DMS 273 (cell line): ENCODE results near the gene ERICH2.
"Not testable (repeated sequence)": the region's sequence is repeated elsewhere in the genome, so short reads cannot be mapped to it uniquely, and the experiment has no call there.

Experiments
- DNase-seq: peaks from one replicate; lab custom pipeline; 2025; ENCODE audit not compliant: unreplicated experiment; lab: John Stamatoyannopoulos, UW

Gene ERICH2, protein sequence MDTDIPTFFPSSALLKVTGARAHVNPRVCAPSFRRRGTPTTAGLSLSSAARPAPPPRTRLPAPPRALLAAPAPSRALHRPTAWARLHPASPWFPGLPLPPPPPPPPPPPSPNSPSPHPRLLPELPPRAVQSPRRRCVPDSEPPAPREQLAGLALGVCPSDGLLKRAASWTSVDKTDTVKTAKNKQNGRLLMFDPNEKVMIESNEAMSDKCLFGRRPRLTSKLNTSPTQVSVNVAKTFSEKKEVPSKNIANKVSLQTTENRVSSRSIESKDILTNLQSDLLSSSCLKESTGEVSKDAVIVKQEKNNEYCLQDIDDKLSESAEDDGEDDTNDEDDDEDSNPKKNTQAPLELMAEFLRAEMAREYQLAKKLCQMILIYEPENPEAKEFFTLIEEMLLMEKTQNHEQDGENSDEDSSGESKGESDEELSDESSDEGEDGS

DNA sequence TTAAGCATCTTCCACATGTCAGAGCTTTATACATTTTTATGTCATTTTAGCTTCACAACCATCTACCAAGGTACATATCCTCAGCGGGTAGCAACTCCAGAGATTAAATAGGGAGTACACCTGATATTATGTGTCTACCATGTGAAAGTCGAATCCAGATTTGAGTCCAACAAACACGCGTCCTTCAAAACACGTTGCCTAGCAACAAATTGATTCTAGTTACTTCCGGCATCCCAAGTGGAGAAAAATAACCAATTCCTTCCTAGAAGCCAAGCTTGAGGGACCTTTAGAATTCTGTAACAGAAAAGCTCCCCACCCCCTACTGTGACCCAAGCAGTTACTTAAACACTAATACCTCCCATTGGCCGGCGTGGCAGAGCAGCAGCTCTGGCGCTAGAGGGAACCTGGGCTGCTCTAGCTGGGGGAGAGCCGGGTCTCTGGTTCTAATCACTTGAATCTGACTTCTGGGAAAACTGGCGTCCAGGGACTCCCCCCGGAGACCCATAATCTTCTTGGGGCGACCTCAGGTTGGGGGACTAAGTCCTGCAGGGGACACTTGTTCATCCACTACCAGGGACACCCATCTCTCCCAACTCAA lies at the start of gene ERICH2:
ERICH2 (plus strand) TSS at position 371 of the 598 bp plus-strand sequence. CDS start 304 bp downstream, outside the sequence.
- DNase-seq: peak; percentile 87

DNA sequence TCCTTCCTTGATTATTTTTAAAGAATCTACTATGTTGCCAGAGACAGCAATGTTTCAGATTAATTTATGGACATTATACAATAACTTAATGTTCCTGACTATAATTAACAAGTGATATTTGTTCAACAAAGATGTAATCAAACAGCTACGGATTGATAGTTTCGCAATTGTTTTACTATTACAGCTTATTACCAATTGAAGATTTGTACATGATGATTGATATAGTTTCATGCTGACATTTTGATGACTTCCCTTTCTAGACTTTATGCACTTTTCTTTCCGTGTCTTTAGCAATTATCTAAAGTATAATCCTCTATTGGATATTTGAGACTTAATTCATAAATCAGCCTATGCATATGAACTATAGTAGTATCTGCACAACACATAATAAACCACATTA lies 48.5 kb upstream of the ERICH2 start:
- DNase-seq: no peak

DNA sequence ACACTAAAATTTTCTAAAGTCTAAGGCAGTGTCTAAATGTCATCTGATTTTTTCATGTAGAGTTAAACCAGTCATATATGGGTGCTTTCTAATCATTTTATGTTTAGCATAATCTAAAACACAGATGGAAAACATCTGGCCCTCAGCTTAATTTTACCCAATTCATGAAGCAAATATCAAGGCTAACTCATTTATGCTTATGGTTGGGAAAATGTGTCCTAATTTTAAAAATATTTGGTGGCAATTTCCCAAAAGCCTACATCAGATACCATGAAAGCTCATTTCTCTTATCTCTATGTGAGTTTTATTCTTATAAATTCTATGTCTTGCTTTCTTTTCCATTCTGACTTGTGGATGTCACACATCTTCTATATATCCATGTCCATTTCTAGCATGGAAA lies 47.9 kb upstream of the ERICH2 start:
- DNase-seq: no peak

DNA sequence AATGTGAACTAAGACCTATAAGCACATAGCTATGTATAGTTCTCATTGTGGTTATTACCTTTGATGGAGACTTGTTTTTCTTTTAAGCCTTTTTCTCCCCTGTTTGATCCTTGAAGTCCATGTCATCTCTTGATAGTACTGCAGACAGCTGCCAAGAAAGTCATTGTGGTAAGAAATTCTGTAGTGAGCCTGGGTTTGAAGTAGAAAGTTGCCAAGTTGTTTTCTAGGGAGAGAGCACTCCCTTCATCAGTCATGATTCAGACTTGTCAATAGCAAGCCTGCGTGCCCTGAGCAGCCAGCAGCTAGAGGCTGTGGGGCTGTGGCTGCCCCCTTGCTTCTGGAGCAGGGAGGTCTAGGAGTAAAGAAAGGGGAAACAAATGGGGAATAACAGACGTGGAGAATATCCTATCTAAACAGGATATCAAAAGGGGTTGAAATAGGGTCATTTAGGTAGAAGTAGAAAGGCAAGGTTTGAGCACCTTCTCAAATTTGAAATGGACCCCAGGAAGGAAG lies 46.7 kb upstream of the ERICH2 start:
- DNase-seq: no peak

DNA sequence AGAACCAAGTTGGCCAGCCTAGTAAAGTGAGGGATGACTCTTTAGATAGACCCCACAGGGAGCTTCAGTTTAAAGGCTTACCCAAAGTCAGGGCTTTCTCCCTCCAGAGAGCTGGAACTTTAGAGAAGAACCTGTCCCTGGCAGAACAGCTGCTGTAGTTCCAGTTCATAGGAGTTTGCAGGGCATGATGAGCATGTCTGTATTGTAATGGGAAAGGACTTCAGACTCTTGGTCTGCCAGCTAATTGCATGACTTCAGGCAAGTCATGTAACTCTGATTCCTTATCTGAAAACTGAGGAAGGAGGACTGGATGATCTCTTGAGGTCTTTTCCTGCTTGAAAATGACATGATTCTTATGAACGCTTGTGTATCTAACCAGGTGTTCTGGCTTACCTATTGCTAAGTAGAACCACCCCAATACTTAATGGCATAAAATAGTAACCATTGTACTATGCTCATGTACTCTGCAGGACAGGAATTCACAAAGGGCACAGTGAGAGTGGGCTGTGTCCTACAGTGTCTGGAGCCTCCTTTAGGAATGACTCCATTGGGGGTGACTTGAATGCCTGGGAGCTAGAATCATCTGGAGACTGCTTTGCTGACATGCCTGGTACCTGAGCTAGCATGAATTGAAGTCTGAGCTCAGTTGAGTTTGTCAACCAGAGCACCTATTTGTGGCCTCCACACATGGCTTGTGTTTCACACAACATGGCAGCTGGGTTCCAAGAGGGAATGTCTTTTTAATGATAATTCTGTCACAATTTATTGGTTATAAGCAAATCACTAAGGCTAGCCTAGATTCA lies 36.2 kb upstream of the ERICH2 start:
- DNase-seq: no peak

DNA sequence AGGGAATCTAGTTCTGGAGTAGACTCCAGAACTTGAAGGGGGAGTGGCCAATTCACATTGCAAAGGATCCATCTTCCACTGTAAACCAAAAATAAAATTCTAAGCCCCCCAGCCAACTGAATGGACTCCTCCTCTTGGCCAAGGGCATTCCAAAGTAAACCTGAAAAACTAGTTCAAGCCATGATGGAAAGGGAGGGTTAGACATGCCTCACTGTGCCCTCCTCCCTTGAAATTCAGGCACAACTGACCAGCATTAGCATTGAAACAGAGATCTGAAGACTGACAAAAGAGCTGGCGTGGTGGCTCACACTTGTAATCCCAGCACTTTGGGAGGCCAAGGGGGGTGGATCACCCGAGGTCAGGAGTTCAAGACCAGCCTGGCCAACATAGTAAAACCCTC lies 35.6 kb upstream of the ERICH2 start:
- DNase-seq: not testable (repeated sequence)

DNA sequence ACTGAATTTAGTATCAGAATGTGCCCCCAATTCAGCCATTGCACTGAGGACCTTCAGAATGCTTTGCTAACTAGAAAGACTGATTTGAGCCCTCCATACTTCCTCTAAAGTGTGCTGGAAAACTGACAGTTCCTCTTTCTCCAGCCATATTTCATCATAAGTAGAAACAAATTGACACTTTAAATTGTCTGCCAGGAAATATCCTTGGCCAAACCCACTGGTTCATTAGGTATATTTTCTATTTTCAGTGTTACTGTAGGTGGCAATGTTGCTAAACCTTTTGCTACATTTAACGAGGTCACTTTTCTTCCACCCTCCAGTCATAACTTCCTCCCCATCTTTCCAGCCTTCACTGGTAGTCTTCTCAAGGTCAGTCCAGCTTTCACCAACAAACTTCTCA lies 33.5 kb upstream of the ERICH2 start:
- no peak for DNase-seq

DNA sequence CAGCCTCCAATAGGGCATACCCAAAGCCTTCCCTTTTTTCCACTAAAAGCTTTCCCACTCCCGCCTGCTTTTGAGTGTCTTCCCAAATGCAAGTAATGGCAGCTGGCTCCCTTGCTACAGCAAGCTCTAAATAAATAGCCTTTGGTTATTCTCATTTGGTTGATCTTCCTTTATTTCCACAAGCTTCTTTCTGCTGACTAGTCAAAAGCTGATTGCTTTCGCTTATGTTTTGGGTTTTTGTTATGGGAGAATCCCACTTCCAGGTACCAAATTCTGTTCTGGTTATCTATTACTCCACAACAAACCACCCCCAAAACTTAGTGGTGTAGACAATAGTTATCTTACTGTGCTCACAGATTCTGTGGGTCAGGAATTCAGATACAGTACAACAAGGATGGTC lies 32.8 kb upstream of the ERICH2 start:
- no peak for DNase-seq

DNA sequence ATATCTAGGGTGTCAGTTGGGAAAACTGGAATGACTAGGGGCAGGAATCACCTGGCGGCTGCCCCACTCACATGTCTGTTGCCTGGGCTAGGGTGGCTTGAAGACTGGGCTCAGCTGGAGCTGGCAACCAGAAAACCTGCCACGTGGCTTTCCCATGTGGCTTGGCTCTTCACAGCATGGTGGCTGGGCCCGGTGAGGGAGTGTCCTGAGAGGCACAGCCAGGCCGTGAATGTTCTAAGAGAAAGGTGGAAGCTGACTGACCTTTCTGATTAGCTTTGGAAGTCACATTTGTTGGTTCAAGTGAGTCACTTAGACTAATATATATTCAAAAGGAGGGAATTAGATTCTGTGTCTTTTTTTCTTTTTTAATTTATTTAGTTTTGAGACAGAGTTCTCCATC lies 32.4 kb upstream of the ERICH2 start:
- DNase-seq: no peak

DNA sequence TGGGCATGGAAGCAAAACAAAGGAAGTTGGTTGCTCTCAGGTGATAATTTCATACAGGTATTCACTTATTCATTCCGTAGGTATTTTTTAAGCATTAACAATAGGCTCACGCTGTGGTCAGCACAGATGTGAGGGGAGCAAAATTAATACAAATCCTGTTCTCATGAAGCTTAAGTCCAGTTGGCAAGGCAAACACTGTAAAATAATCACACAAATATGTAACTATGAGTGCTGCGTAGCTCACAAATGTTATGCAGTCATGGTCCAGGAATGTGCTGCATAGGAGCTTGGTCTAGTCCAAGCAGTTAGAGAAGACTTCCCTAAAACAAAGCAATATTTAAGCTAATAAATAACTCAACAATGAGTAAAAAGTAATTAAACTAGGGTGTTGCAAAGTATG lies 31.1 kb upstream of the ERICH2 start:
- no peak for DNase-seq

DNA sequence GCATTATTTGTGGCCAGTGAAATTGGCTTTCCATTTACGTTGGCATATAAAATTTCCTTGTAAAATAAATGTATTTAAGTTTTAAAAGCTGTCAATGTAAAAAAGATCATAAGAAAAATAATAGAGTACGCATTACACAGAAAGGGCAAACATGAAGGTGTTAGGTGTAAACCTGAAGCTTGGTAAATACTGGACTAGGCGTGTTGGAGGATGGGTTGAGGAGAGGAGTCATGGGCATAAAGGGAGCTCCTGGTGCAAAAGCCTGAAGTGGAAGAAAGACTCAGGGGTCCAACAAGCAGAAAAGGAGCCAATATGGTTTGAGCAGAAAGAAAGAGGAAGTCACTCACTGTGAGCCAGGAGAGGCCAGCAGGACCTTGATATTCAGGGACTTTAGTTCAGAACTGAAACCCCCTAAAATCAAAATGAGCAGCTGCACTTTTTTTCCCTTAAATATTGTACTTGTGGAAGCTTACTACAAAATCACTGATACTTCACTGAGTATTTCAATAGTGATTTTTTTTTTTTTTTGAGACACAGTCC lies 30.6 kb upstream of the ERICH2 start:
- no peak for DNase-seq

DNA sequence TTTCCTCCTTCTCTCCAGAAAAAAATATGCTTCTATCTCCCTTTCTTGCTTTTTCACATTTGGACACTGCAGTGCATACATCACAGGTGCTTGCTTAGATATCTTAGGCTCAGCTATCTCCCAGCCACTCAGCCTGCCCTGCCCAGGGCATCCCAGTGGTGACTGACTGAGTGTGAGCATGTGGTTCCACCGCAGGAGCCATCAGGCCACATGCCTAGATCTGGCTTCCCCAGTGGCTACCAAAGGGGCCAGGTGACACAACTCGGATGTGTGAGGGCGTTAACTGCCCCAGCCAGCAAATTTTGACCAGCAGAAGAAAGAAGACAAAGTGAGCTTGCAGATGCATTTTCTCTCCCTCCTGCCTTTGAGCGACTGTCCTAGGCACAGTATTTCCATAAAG lies 29.5 kb upstream of the ERICH2 start:
- DNase-seq: no peak

DNA sequence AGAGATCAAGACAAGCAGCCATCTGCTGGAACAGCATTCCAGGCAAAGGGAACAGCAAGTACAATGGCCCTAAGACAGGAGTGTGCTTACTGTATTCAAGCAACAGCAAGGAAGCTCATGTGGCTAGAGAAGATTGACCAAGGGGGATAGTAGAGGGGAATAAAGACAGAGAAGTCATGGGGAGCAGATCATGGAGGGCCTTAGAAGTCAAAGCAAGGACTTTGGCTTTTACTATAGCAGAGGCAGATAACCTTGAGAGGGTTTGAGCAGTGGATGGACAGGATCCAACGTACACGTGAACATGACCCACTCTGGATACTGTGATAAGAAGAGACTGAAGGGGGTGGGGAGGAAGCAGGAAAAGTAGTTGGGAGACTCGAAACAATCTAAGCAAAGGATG lies 28.2 kb upstream of the ERICH2 start:
- no peak for DNase-seq

DNA sequence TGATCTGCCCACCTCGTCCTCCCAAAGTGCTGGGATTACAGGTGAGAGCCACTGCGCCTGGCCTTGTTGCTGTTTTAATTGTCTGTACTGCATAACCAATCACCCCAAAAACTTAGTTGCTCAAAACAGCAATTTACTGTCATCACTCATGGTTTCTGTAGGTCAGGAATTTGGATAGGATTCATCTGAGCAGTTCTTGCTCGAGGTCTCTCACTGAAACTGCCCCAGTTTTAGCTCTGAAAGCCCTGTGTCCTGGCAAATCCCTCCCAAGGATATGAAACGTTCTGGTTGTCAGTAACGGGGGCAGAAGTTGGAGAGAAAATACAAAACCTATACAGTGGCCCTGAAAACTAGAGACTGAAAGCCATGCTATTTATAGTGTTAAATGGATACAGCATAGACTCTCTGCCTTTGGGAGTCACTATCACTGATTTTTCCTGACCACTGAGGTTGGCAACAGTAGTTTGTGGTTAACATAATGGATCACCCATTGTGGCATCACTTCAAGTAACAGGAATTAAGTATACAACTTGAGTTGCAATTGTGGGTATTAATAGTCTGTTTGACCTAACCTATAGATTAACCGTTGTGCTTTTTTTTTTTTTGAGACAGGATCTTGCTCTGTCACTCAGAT lies 27.2 kb upstream of the ERICH2 start:
- no peak for DNase-seq

DNA sequence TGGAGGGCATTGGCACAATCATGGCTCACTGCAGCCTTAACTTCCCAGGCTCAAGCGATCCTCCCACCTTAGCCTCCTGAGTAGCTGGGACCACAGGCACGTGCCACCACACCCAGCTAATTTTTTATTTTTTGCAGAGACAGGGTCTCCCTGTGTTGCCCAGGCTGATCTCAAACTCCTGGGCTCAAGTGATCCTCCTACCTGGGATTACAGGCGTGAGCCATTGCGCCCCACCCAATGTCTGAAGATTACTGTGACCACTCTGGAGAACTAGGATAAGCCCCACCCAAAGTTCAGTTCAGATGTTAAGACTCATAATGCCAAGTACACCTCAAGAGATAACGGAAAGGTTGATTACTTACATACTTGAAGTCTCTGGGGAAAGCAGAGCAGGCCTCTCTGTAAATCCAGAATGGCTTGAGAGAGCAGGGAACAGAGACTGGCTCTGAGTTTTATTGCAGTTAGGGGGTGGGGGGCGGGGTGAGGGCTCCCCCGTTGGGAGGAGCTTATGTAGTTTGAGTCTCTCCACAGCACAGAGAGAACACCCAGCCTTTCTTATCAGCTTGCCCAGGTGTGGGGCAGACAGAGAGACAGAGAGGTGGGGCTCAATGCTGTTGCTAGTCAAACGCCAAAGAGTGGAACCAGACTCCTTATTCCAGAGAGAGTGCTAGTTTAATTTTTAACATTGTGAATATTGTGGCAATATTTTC lies 26.5 kb upstream of the ERICH2 start:
- DNase-seq: no peak

DNA sequence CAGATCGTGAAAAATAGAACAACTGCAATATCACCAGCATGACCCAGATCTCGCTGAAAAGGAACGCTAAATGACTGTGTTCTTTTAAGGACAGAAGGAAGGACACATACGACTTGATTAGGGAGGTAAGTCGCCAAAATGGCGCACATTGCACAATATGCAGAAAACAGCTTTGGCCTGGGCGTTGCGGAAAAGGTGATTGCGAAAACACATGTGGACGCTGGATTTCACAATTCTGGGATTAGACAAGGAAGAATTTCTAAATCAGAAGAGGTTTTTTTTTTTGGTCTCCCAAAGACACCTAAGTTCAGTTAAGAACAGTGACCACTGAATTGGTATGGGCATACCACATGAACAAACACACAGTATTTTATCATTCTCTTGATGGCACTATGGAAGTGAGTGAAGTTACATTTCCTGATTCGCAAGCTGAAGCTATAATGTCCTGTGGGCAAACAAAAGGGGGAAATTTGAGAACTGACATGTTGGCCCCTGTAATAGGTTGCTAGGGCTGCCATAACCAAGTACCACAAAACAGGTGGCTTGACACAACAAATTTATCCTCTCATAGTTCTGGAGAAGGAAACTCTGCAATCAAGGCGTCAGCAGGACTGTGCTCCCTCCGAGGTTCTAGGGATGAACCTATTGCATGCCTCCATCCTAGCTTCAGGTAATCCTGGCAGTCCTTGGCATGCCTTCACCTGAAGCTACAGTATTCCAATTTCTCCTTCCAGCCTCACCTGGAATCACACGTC lies 25.8 kb upstream of the ERICH2 start:
- no peak for DNase-seq

DNA sequence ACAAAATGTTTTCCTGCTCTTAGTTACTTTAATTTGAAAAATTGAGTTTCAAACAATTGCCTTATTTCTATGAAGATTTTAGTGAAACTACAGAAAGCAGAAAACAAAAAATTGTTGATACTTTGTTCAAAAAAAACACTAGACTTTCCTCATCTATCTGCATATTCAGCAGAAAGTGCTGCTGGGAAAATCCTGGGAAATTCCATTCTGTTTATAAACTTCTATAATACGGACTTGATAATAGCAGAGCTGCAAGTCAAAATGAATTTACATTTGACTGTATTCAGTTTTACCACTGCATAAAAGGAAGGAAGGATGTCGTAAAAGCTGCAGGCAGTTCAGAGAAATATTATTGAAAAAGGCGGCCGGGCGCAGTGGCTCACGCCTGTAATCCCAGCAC lies 24.9 kb upstream of the ERICH2 start:
- no peak for DNase-seq

DNA sequence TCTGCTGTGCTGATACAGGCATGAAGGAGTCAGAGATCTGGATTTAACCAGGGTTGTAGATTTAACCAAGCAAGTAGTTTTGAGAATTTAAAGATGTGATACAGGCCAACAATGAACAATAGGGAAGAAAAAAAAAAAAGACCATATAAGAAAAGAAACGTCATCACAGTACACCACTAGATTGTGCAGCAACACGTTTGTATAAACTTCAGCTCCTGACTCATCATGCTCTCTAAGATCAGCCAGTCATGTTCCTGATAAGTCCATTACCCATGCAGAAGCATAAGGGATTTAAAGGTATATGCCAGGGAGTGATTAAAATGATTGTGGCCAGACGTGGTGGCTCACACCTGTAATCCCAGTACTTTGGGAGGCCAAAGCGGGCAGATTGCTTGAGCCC lies 22.3 kb upstream of the ERICH2 start:
- no peak for DNase-seq

DNA sequence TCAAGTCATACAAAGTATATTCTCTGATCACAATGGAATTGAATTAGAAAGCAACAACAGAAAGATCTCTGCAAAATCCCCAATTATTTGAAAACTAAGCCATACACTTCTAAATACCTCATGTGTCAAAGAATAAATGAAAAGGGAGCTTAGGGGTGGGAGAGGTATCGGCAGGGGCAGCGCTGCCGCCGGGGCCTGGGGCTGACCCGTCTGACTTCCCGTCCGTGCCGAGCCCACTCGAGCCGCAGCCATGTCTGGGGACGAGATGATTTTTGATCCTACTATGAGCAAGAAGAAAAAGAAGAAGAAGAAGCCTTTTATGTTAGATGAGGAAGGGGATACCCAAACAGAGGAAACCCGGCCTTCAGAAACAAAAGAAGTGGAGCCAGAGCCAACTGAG lies 18.6 kb upstream of the ERICH2 start:
- not testable (repeated sequence) for DNase-seq

DNA sequence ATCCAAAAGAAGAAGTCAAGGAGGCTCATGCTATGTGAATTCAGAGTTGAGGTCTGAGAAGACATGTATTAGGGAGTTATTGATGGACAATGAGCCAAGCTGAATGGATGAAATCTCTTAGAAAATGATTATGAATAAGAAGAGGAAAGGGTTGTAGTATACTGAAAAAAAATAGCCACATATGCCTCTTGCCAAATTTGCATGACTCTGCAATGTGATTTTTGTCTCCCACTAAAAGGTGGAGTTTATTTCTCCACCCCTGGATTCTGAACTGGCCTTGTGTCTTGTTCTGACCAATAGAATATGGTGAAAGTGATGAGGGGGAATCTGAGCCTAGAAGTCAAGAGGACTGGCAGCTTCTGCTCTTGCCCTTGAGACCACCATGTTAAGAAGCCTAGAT lies 8.6 kb upstream of the ERICH2 start:
- no peak for DNase-seq
